Ascending aorta (tissue), 2 donors: ENCODE data around the gene HTRA1. TPM values are rescaled to one million over a fixed set of nuclear protein-coding genes. Genes with fewer than 3 reads are reported as not detected.

Source experiments
- DNase-seq, 2 donors: peaks; one replicate each; pipeline ENCODE4 v3.0.0-alpha.2; 2019; ENCODE audit warnings: low spot score in 2 of 2
- H3K27ac ChIP-seq, 2 donors: fragments of 200-600 bp; sonication (generic); one replicate each; pipeline ENCODE4 v1.5.1; 2016 to 2017; ENCODE audit warnings: mild to moderate bottlenecking in 1 of 2
- H3K27me3 ChIP-seq: fragments of 200-600 bp; sonication (generic); one replicate; pipeline ENCODE4 v1.5.1; 2017
- H3K36me3 ChIP-seq, 2 donors: fragments of 200-600 bp; sonication (generic); one replicate each; pipeline ENCODE4 v1.5.1; 2016
- H3K4me1 ChIP-seq, 2 donors: fragments of 200-600 bp; sonication (generic); one replicate each; pipeline ENCODE4 v1.5.1; 2016 to 2017; ENCODE audit warnings: mild to moderate bottlenecking in 1 of 2
- H3K4me3 ChIP-seq, 2 donors: fragments of 200-600 bp; sonication (generic); one replicate each; pipeline ENCODE4 v1.5.1; 2016 to 2017; ENCODE audit warnings: mild to moderate bottlenecking in 1 of 2
- H3K9me3 ChIP-seq, 2 donors: fragments of 200-600 bp; sonication (generic); one replicate each; pipeline ENCODE4 v1.5.1; 2016
- intact Hi-C: fragments of 100-400 bp; cut with DNase I; formaldehyde crosslinking; loops from one replicate; pipeline ENCODE4 v1.15.1; 2023
- total RNA-seq: library from RNA; depleted of rRNA; stranded (reverse); fragments of >200 nt; gene quantifications from one replicate; pipeline ENCODE4 v1.1.0, GENCODE V29; 2016
- TF ChIP-seq, protein P1 (sequence below), 3 experiments: fragments of 200-600 bp in 2 of 3; fragments of 450-650 bp in 1 of 3; sonication (generic) in 2 of 3; IDR thresholded peaks; one replicate each; pipeline ENCODE4 v1.5.1; 2016 to 2019; ENCODE audit warnings: antibody characterized with exemption in 3 of 3, mild to moderate bottlenecking in 1 of 3, moderate library complexity in 1 of 3

The HTRA1 gene
- total RNA-seq, 1 donor from 2014 or later = 112 TPM

DNA sequence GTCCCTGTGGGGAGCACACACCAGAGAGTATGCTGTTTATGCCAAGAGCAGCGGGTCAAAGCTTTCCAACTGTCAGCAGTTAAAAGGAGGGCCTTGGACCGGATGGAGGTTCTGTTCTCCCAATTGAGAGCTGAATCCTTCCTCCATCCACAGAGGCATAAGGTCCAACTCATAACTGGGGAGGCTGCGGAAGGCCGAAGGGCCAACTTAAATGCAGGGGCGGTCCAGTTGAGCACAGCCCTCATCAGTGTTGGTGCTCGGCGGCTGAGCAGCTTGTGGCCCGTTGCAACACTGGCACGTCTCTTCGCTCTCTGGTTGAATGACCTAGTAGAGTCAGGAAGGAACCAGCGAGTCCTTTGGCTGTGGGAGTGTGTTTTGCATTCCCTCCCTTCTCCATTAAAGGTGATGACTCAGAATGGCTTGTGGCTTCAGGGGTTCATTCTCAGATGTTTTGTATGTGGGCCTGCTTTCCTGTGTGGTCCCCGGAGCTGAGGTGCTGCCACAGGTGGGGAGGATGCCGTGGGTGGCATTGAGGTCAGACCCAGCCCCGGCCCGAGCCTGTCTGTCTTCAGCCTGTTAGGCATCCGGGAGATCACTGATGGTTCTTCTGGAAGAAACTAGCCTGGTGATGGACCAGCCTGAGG is 54.4 kb downstream of the HTRA1 start:
- H3K4me1 ChIP-seq = no peaks in the 10 kb centered on the region
- no peak overlapping the region for H3K4me3 ChIP-seq
- no peaks in the 10 kb centered on the region for H3K27me3 ChIP-seq
- intact Hi-C loops = no loop called here
- H3K36me3 ChIP-seq = peaks cover 48 to 61% of the 10 kb centered on the region in 2 donors
- H3K27ac ChIP-seq = no peak overlapping the region
- DNase-seq = no peak
- H3K9me3 ChIP-seq = no peaks in the 10 kb centered on the region
- TF ChIP-seq, protein P1, sequence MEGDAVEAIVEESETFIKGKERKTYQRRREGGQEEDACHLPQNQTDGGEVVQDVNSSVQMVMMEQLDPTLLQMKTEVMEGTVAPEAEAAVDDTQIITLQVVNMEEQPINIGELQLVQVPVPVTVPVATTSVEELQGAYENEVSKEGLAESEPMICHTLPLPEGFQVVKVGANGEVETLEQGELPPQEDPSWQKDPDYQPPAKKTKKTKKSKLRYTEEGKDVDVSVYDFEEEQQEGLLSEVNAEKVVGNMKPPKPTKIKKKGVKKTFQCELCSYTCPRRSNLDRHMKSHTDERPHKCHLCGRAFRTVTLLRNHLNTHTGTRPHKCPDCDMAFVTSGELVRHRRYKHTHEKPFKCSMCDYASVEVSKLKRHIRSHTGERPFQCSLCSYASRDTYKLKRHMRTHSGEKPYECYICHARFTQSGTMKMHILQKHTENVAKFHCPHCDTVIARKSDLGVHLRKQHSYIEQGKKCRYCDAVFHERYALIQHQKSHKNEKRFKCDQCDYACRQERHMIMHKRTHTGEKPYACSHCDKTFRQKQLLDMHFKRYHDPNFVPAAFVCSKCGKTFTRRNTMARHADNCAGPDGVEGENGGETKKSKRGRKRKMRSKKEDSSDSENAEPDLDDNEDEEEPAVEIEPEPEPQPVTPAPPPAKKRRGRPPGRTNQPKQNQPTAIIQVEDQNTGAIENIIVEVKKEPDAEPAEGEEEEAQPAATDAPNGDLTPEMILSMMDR (IDR thresholded peaks at IDR 0.05) = no peak

DNA sequence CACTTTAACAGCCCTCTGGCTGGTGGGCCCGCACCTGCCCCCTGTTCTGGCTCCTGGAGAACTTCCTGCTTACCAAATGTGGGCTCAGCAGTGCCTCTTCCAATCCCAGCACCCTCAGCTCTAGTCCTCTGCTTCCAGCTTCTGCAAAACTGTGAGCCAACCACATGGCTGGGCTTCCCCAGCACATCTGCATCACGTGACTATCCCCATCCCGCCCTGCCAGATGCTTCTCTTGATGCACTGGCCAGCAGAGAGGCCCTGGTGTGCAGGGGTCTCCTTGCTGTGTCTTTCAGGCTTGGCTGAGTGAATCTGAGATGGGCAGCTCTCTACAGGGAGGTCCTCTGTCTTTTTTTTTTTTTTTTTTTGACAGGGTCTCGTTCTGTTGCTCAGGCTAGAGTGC is 55.4 kb downstream of the HTRA1 start:
- TF ChIP-seq, protein P1 (IDR thresholded peaks at IDR 0.05) = no peak
- H3K27ac ChIP-seq = no peak overlapping the region
- no peaks in the 10 kb centered on the region for H3K9me3 ChIP-seq
- H3K36me3 ChIP-seq = peaks cover 47 to 52% of the 10 kb centered on the region in 2 donors
- H3K27me3 ChIP-seq = no peaks in the 10 kb centered on the region
- no peaks in the 10 kb centered on the region for H3K4me1 ChIP-seq
- DNase-seq = no peak
- intact Hi-C loops = no loop called here
- H3K4me3 ChIP-seq = no peak overlapping the region

DNA sequence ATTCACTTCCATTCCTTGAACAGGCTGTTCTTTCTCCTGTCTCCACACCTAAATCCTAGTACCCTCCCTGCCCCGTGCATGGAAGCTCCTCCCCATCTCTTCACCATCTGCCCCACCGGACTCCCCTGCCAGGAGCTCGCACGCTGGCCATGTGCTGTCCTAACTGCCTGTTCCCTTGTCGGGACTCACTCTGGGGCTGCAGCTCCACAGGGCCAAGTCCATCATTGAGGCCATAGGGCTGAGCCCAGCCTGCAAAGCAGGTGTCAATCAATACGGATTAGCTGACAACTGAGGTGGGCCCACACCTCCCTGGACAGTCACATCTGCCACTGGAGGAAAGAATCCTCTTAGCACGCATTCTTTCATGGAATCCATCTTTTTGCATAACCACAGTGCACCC is 57.8 kb downstream of the HTRA1 start:
- no peak overlapping the region for H3K4me3 ChIP-seq
- peaks cover 30 to 35% of the 10 kb centered on the region in 2 donors for H3K36me3 ChIP-seq
- no peaks in the 10 kb centered on the region for H3K4me1 ChIP-seq
- DNase-seq = peak in 1 of 2 donors; percentile 25
- TF ChIP-seq, protein P1 (IDR thresholded peaks at IDR 0.05) = no peak
- no peaks in the 10 kb centered on the region for H3K9me3 ChIP-seq
- intact Hi-C loops = no loop called here
- H3K27me3 ChIP-seq = no peaks in the 10 kb centered on the region
- H3K27ac ChIP-seq = no peak overlapping the region

DNA sequence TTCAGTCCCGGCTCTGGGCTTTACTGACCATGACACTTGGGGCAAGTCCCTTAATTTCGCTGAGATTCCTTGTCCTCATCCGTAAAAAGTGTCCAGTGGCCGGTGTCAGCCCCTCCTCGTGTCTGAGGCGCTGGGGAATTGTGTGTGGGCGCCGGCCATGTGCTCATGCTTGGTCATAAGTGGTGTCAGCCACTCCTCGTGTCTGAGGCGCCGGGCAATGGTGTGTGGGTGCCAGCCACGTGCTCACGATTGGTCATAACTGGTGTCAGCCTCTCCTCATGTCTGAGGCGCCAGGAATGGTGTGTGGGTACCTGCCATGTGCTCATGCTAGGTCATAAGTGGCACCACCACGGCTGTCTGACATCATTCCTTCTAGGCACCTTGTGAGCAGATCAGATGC is 58.5 kb downstream of the HTRA1 start:
- DNase-seq = peak in 1 of 2 donors; percentile 50
- no peaks in the 10 kb centered on the region for H3K27me3 ChIP-seq
- H3K36me3 ChIP-seq = peaks cover 23 to 29% of the 10 kb centered on the region in 2 donors
- intact Hi-C loops = no loop called here
- TF ChIP-seq, protein P1 (IDR thresholded peaks at IDR 0.05) = no peak
- H3K9me3 ChIP-seq = no peaks in the 10 kb centered on the region
- H3K27ac ChIP-seq = no peak overlapping the region
- no peaks in the 10 kb centered on the region for H3K4me1 ChIP-seq
- H3K4me3 ChIP-seq = no peak overlapping the region

DNA sequence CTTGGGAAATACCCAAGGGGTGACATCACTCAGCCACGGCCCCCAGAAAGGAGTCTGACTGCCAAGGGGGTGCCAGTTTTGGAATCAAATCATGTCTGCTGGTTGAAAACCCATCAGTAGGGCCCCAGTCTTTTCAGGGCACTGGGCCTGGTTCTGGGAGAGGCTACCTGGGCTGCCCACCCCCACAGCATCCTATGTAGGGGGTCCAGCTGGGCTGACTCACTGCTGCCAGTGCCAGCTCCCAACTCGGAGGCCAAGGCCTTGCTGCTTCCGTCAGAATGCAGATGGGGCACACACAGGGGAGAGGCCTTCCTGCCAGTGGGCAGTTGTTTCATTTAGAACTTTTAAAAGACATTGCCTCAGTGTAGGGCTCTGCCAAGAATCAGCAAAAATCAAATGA is 59.7 kb downstream of the HTRA1 start:
- Histone ChIP-seq H3K9me3 (no peaks in the 10 kb centered on the region), H3K36me3 (peaks cover 13 to 18% of the 10 kb centered on the region in 2 donors), H3K27me3 (no peaks in the 10 kb centered on the region), H3K4me3 (no peak overlapping the region), H3K4me1 (no peaks in the 10 kb centered on the region), H3K27ac (no peak overlapping the region)
- intact Hi-C loops = no loop called here
- TF ChIP-seq, protein P1 (IDR thresholded peaks at IDR 0.05) = no peak
- no peak for DNase-seq

DNA sequence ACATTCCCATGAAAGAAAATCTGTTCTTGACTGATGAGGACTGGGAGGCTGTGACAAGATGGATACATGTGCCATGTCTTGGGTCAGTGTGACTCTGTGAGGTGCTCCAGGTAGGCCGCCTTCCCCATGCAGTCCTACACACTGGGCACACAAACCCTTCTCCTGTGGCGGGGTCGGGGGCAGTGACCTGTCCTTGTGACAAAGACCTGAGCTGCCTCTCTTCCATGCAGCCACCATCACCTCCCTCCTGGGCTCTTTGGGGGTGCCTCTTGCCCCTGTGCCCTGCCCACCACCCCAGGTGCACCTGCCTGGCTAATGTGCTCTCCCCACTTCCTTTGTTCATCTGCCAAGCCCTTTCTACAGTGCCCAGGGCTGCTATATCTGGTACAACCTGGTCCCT is 63.5 kb downstream of the HTRA1 start:
- Histone ChIP-seq H3K4me1 (no peaks in the 10 kb centered on the region), H3K27ac (no peak overlapping the region), H3K36me3 (no peaks in the 10 kb centered on the region), H3K4me3 (no peak overlapping the region), H3K9me3 (no peaks in the 10 kb centered on the region), H3K27me3 (no peaks in the 10 kb centered on the region)
- DNase-seq = no peak
- intact Hi-C loops = no loop called here
- TF ChIP-seq, protein P1 (IDR thresholded peaks at IDR 0.05) = no peak
